Stimulated activated CD4-positive, alpha-beta T cell treated with anti-CD3 and anti-CD28 coated beads, Interleukin-1b, Interleukin-23, amount 100 ng/mL, for 24 hours (primary cell): ENCODE data around the gene HOMEZ.
"Not testable (repeated sequence)": the region's sequence is repeated elsewhere in the genome, so short reads cannot be mapped to it uniquely, and the experiment has no call there.

Experiments used
- DNase-seq, 4 experiments: peaks; one replicate each; pipeline ENCODE4 v3.0.0-alpha.2; 2020; ENCODE audit warnings: low read depth in 4 of 4, low spot score in 1 of 4

The HOMEZ gene

GRCh38 chr14:23228812-23229211 is 57.1 kb downstream of the HOMEZ start:
- no peak for DNase-seq

- no peak for DNase-seq
Measured at GRCh38 chr14:23227566-23227965, 58.4 kb downstream of the HOMEZ start.

- not testable (repeated sequence) for DNase-seq
Measured at GRCh38 chr14:23224958-23225357, 61.0 kb downstream of the HOMEZ start.
